DOHH2 (cell line): ENCODE data around the gene RC3H2.

Experiments used
- H3F3A ChIP-seq: fragments of 200-600 bp; sonication (generic), shearing (Covaris generic); 2 replicates; pipeline ENCODE4 v1.6.0; 2016; ENCODE audit warnings: antibody characterized with exemption, mild to moderate bottlenecking; ENCODE audit not compliant: control insufficient read depth, insufficient read depth
- H3K27ac ChIP-seq: fragments of 200-600 bp; sonication (generic); 2 replicates; pipeline ENCODE4 v1.5.1; 2014; ENCODE audit warnings: low read depth, mild to moderate bottlenecking, low read length, moderate library complexity
- H3K27me3 ChIP-seq: fragments of 200-600 bp; sonication (generic); 2 replicates; pipeline ENCODE4 v1.6.1; 2014; ENCODE audit warnings: mild to moderate bottlenecking, low read length, mixed read lengths; ENCODE audit not compliant: control insufficient read depth
- H3K36me3 ChIP-seq: fragments of 200-600 bp; sonication (generic); 2 replicates; pipeline ENCODE4 v1.6.1; 2014; ENCODE audit warnings: mild to moderate bottlenecking, low read length, moderate library complexity, mixed read lengths; ENCODE audit not compliant: control insufficient read depth
- H3K4me1 ChIP-seq: fragments of 200-600 bp; sonication (generic); 2 replicates; pipeline ENCODE4 v1.6.1; 2014; ENCODE audit warnings: mild to moderate bottlenecking, low read length, mixed read lengths; ENCODE audit not compliant: control insufficient read depth
- H3K4me2 ChIP-seq: fragments of 200-600 bp; sonication (generic); 2 replicates; pipeline ENCODE4 v1.6.0; 2014; ENCODE audit warnings: mild to moderate bottlenecking, low read length, moderate library complexity
- H3K4me3 ChIP-seq: fragments of 200-600 bp; sonication (generic); 2 replicates; pipeline ENCODE4 v1.5.1; 2014; ENCODE audit warnings: mild to moderate bottlenecking, low read length, mixed read lengths
- H3K79me2 ChIP-seq: fragments of 200-600 bp; sonication (generic); 2 replicates; pipeline ENCODE4 v1.6.1; 2014; ENCODE audit warnings: mild to moderate bottlenecking, low read length, mixed read lengths; ENCODE audit not compliant: control insufficient read depth
- H3K9me2 ChIP-seq: fragments of 200-600 bp; sonication (generic); replicated peaks from 2 replicates; pipeline ENCODE4 v1.6.1; 2014; ENCODE audit warnings: mild to moderate bottlenecking, low read length, mixed read lengths; ENCODE audit not compliant: control insufficient read depth
- H3K9me3 ChIP-seq: fragments of 200-600 bp; sonication (generic); 2 replicates; pipeline ENCODE4 v1.6.1; 2014; ENCODE audit warnings: antibody characterized with exemption, low read length, mixed read lengths; ENCODE audit not compliant: control insufficient read depth, insufficient read depth
- H4K20me1 ChIP-seq: fragments of 200-600 bp; sonication (generic); 2 replicates; pipeline ENCODE4 v1.6.0; 2014; ENCODE audit warnings: low read depth, mild to moderate bottlenecking, antibody characterized with exemption, low read length, moderate library complexity; ENCODE audit not compliant: control insufficient read depth, insufficient read depth
- CTCF ChIP-seq: fragments of 200-600 bp; sonication (generic); IDR thresholded peaks from one replicate; pipeline ENCODE4 v1.5.1; 2014; ENCODE audit warnings: antibody characterized with exemption, mild to moderate bottlenecking, low read depth, low read length; ENCODE audit not compliant: poor library complexity, severe bottlenecking
- EZH2phosphoT487 ChIP-seq: fragments of 200-600 bp; sonication (generic); IDR thresholded peaks from 2 replicates; pipeline ENCODE4 v1.6.1; 2017; ENCODE audit warnings: borderline replicate concordance, mild to moderate bottlenecking, antibody characterized with exemption, low read length, moderate library complexity, mixed read lengths

The RC3H2 gene

DNA sequence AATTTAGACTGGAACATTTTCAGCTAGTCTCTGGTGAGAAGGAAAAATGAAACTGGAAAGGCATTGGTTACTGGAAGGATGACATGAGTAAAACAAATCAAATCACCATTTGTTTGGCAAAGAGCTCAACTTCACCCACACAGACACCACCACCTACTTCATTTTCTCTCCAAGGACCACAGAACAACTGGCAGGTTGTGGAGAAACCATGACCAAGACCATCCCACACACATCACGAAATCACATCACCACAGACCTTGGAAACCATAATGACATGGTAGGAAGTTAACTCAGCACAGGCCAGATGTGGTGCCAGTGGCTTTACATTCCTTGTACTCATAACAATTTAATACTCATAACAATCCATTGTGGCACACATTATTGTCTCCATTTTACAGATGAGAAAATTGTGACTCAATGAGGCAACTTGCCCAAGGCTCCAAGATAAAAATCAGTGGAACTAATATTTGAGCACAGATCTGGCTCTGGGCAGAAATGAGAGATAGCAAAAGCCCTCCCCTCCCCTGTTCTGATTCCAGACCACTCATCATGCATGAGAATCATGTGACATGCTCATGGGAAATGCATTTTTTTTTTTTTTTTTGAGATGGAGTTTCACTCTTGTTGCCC, 97.8 kb downstream of the RC3H2 start:
- H4K20me1 ChIP-seq, result no peaks in the 10 kb centered on the region
- H3K4me3 ChIP-seq, result no peak overlapping the region
- no peaks in the 10 kb centered on the region for H3K79me2 ChIP-seq
- TF ChIP-seq CTCF (no peak), EZH2phosphoT487 (no peak)
- H3K27me3 ChIP-seq, result no peaks in the 10 kb centered on the region
- no peak overlapping the region for H3K4me2 ChIP-seq
- no peaks in the 10 kb centered on the region for H3F3A ChIP-seq
- H3K27ac ChIP-seq, result no peak overlapping the region
- no peaks in the 10 kb centered on the region for H3K9me2 ChIP-seq
- H3K9me3 ChIP-seq, result no peaks in the 10 kb centered on the region
- H3K36me3 ChIP-seq, result no peaks in the 10 kb centered on the region
- no peaks in the 10 kb centered on the region for H3K4me1 ChIP-seq

DNA sequence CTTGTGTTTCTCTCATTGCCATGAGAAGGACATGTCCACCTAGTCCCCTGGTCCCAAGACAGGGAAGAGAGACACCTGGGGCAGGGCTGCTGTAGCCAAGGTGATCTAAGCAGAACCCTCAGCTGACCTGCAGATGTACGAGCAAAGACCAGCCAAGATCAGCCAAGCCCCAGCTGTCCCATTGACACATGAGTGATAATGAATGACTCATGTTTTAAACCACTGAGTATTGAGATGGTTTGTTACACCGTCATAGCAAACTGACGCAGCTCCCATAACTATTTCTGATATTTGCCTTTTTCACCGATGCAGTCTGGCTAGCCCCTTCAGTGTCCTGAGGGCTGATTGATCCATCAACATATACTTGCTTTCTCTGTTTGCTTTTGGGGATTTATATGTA, 98.5 kb downstream of the RC3H2 start:
- H3F3A ChIP-seq, result no peaks in the 10 kb centered on the region
- no peak overlapping the region for H3K27ac ChIP-seq
- H3K9me3 ChIP-seq, result no peaks in the 10 kb centered on the region
- H4K20me1 ChIP-seq, result no peaks in the 10 kb centered on the region
- TF ChIP-seq CTCF (no peak), EZH2phosphoT487 (no peak)
- H3K79me2 ChIP-seq, result no peaks in the 10 kb centered on the region
- H3K9me2 ChIP-seq, result no peaks in the 10 kb centered on the region
- no peaks in the 10 kb centered on the region for H3K4me1 ChIP-seq
- H3K4me3 ChIP-seq, result no peak overlapping the region
- no peaks in the 10 kb centered on the region for H3K27me3 ChIP-seq
- no peak overlapping the region for H3K4me2 ChIP-seq
- no peaks in the 10 kb centered on the region for H3K36me3 ChIP-seq

DNA sequence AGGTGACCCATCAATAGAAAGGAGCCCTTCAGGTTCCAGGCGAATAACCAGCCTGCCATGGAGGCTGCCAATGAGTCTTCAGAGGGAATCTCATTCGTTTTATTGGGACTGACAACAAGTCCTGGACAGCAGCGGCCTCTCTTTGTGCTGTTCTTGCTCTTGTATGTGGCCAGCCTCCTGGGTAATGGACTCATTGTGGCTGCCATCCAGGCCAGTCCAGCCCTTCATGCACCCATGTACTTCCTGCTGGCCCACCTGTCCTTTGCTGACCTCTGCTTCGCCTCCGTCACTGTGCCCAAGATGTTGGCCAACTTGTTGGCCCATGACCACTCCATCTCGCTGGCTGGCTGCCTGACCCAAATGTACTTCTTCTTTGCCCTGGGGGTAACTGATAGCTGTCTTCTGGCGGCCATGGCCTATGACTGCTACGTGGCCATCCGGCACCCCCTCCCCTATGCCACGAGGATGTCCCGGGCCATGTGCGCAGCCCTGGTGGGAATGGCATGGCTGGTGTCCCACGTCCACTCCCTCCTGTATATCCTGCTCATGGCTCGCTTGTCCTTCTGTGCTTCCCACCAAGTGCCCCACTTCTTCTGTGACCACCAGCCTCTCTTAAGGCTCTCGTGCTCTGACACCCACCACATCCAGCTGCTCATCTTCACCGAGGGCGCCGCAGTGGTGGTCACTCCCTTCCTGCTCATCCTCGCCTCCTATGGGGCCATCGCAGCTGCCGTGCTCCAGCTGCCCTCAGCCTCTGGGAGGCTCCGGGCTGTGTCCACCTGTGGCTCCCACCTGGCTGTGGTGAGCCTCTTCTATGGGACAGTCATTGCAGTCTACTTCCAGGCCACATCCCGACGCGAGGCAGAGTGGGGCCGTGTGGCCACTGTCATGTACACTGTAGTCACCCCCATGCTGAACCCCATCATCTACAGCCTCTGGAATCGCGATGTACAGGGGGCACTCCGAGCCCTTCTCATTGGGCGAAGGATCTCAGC, 104.8 kb downstream of the RC3H2 start, which contains the start of gene OR1K1:
Gene OR1K1, plus strand, starts transcription at position 58 of the 995 bp plus-strand sequence. Its CDS starts 0 bp downstream, at position 58.
- no peak within 1 kb of the TSS for H3K4me3 ChIP-seq
- no peak for TF ChIP-seq EZH2phosphoT487
- TF ChIP-seq CTCF, result no peak
- no peaks in the 10 kb centered on the region for H4K20me1 ChIP-seq
- no peaks in the 10 kb centered on the region for H3F3A ChIP-seq
- no peak within 1 kb of the TSS for H3K27ac ChIP-seq
- H3K4me2 ChIP-seq, result no peak within 1 kb of the TSS
- no peaks in the 10 kb centered on the region for H3K9me3 ChIP-seq
- H3K36me3 ChIP-seq, result no peaks in the 10 kb centered on the region
- H3K9me2 ChIP-seq, result no peaks in the 10 kb centered on the region
- no peaks in the 10 kb centered on the region for H3K27me3 ChIP-seq
- H3K79me2 ChIP-seq, result no peaks in the 10 kb centered on the region
- H3K4me1 ChIP-seq, result no peaks in the 10 kb centered on the region
